Frontal cortex (tissue), 4 donors: Measurements from ENCODE around the gene HNF4A. TPM values are rescaled to one million over a fixed set of nuclear protein-coding genes. Genes with fewer than 3 reads are reported as not detected.

Experiments used
- DNase-seq, 2 donors: peaks; one replicate each; pipeline ENCODE4 v3.0.0; 2012; ENCODE audit warnings: low spot score in 2 of 2
- FAIRE-seq: peaks from 2 replicates; lab custom pipeline; 2012; peaks lifted over from hg19 to GRCh38; lab: Jason Lieb, UNC
- total RNA-seq: library from RNA; depleted of rRNA; stranded (reverse); fragments of >200 nt; gene quantifications from one replicate; pipeline ENCODE4 v1.2.3, GENCODE V29; 2014
- donor health status: control.
- donor health status: control.
- donor health status: control.

HNF4A gene
- total RNA-seq, 1 donor from 2014 or later = not detected

- no peak for FAIRE-seq
- no peak for DNase-seq
Measured at GRCh38 chr20:44418069-44418905, 62.8 kb downstream of the HNF4A start.

GRCh38 chr20:44419131-44419844 is 63.8 kb downstream of the HNF4A start:
- DNase-seq = no peak
- no peak for FAIRE-seq

DNA sequence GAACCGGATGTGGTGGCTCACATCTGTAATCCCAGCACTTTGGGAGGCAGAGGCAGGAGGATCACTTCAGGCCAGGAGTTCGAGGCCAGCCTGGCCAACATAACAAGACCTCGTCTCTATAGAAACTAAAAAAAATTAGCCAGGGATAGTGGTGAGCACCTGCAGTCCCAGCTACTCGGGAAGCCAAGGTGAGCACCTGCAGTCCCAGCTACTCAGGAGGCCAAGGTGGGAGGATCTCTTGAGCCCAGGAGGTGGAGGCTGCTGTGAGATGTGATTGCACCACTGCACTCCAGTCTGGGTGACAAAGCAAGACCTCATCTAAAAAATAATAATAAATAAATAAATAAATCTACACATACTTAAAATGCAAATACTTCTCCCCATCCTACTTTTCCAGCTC is 65.0 kb downstream of the HNF4A start:
- FAIRE-seq = no peak
- DNase-seq = no peak

DNA sequence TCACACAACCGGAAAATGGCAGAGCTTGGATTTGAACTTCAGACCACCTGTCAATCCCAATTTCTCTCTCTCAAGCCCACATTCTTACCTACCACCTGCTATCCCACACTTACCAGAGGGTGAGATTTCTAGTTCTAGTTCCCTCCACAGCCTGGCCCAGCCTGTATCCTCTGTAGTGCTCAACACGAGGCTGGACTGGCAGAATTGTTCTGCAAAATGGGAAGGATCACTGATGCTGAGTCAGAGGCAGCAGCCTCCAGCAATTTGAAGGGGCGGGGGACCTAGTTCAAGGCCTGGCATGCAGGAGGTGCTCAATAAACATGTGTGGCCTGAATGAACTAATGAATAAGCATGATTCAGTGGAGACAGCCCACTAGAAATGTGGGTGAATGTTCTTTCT is 66.6 kb downstream of the HNF4A start:
- no peak for FAIRE-seq
- no peak for DNase-seq

DNA sequence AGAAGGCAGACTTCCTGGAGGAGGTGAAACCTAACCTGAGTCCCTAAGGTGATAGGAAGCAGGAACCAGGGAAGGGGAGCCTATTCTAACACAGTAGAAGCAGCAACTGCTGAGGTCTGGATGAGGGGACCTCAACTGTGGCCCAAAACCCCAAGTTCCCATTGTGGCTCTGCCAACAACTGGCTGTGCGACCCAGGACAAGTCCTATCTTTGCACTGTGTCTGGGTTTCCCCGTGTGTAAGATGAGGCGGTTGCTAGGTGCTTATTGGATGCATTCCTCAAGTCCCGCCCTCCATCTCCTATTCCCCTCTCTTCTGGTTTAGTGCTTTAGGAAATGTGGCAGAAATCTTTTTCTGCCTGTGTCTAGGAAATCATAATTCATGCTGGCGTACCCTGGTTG is 68.0 kb downstream of the HNF4A start:
- FAIRE-seq (no peak), DNase-seq (no peak)

DNA sequence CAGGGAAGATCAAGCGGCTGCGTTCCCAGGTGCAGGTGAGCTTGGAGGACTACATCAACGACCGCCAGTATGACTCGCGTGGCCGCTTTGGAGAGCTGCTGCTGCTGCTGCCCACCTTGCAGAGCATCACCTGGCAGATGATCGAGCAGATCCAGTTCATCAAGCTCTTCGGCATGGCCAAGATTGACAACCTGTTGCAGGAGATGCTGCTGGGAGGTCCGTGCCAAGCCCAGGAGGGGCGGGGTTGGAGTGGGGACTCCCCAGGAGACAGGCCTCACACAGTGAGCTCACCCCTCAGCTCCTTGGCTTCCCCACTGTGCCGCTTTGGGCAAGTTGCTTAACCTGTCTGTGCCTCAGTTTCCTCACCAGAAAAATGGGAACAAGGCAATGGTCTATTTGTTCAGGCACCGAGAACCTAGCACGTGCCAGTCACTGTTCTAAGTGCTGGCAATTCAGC is 68.6 kb downstream of the HNF4A start:
- FAIRE-seq (no peak), DNase-seq (no peak)

- FAIRE-seq = no peak
- DNase-seq = no peak
Measured at GRCh38 chr20:44425923-44426322, 70.4 kb downstream of the HNF4A start.

DNA sequence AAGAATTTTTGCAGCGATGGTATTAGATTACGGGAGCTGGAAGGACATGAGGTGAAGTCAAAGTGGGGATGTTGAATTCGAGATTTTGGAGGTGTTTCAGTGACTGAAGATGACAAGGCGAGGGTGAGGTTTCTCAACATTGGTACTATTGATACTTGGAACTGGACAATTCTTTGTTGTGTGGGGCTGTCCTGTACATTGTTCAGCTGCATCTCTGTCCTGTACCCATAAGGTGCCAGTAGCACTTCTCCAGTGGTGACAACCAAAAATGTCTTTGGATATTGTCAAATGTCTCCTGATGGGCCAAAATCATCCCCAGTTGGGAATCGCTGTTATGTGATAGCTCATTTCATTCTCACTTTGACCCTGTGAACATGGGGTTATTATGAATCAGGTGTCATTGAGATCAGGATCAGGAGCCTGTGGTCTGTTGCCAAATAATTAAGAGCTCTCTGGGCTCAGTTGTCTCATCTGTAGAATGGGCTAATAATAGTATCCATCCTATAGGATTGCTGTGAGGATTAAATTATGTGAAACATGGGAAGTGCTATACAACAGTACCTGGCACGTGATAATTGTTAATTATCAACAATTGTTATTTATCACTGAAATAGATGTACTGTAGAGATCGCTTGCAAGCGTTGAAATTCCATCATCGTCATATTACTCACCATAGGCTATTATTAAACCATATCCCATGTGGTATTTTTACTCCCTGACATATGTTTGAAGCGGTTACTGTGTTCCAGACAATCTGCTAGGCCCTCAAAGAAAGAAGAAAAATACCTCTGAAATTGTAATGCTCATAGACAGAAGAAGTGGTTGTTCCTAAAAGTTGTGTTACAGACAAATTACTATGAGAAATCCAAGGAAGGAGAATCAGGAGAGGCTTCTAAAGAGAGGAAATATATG is 71.6 kb downstream of the HNF4A start:
- DNase-seq (no peak), FAIRE-seq (no peak)

GRCh38 chr20:44427804-44428173 is 72.3 kb downstream of the HNF4A start:
- no peak for DNase-seq
- no peak for FAIRE-seq

- no peak for FAIRE-seq
- no peak for DNase-seq
Measured at GRCh38 chr20:44428174-44429016, 72.9 kb downstream of the HNF4A start.

DNA sequence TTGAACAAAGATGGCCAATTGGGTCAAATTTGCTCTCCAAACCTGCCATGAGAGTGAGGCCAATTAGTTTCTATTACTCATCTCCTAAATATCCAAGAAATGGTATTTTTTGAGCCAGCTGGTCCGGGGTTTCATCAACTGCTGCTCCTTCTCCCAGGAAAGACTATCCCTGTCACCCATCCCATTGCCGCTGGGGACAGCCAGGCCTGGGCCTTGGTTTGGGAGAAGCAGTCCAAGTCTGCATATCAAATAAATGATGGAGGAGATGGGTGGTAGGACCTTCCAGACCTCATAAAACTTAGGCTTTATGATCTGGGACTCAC is 73.5 kb downstream of the HNF4A start:
- DNase-seq (no peak), FAIRE-seq (no peak)

DNA sequence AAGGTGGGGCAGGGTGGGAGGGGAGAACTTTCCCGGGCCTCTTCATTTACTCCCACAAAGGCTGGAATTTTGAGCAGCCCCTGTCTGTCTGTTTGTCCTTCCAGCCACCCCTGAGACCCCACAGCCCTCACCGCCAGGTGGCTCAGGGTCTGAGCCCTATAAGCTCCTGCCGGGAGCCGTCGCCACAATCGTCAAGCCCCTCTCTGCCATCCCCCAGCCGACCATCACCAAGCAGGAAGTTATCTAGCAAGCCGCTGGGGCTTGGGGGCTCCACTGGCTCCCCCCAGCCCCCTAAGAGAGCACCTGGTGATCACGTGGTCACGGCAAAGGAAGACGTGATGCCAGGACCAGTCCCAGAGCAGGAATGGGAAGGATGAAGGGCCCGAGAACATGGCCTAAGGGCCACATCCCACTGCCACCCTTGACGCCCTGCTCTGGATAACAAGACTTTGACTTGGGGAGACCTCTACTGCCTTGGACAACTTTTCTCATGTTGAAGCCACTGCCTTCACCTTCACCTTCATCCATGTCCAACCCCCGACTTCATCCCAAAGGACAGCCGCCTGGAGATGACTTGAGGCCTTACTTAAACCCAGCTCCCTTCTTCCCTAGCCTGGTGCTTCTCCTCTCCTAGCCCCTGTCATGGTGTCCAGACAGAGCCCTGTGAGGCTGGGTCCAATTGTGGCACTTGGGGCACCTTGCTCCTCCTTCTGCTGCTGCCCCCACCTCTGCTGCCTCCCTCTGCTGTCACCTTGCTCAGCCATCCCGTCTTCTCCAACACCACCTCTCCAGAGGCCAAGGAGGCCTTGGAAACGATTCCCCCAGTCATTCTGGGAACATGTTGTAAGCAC is 74.1 kb downstream of the HNF4A start:
- FAIRE-seq (no peak), DNase-seq (no peak)

DNA sequence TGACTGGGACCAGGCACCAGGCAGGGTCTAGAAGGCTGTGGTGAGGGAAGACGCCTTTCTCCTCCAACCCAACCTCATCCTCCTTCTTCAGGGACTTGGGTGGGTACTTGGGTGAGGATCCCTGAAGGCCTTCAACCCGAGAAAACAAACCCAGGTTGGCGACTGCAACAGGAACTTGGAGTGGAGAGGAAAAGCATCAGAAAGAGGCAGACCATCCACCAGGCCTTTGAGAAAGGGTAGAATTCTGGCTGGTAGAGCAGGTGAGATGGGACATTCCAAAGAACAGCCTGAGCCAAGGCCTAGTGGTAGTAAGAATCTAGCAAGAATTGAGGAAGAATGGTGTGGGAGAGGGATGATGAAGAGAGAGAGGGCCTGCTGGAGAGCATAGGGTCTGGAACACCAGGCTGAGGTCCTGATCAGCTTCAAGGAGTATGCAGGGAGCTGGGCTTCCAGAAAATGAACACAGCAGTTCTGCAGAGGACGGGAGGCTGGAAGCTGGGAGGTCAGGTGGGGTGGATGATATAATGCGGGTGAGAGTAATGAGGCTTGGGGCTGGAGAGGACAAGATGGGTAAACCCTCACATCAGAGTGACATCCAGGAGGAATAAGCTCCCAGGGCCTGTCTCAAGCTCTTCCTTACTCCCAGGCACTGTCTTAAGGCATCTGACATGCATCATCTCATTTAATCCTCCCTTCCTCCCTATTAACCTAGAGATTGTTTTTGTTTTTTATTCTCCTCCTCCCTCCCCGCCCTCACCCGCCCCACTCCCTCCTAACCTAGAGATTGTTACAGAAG is 75.0 kb downstream of the HNF4A start:
- FAIRE-seq = no peak
- no peak for DNase-seq

GRCh38 chr20:44431118-44431501 is 75.6 kb downstream of the HNF4A start:
- FAIRE-seq = no peak
- no peak for DNase-seq

- FAIRE-seq (no peak), DNase-seq (no peak)
Measured at GRCh38 chr20:44431502-44432234, 76.2 kb downstream of the HNF4A start.

DNA sequence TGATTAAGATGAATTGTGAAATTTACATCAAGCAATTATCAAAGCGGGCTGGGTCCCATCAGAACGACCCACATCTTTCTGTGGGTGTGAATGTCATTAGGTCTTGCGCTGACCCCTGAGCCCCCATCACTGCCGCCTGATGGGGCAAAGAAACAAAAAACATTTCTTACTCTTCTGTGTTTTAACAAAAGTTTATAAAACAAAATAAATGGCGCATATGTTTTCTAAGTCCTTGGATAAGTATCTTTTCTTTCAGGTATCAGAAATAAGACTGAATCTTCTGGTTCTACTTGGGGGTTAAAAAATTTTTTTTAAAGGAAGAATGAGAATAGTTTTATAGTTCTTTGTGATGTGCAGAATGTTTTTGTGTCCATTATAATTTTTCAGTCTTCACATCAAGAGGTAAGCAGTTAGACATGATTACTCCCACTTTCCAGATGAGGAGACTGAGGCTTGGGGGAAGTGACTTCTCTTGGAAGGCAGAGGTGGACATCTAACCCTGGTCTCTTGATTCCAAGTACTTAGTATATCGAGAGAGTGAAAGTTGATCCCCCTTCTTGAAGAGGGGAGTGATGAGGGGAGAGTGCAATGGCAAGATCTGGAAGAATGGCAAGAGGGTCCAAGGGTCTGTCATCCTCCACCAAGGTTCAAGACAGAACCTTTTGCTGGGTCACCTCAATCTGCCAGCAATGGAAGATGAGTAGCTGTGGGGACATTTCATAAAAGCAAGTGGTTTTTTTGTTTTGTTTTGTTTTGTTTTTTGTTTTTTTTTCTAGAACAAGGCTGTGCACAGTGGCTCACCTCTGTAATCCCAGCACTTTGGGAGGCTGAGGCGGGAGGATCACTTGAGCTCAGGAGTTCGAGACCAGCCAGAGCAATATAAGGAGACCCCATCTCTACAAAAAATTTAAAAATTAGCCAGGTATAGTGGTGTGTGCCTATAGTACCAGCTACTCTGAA is 77.4 kb downstream of the HNF4A start:
- no peak for DNase-seq

More for the DNA sequence above, 77.4 kb downstream of the HNF4A start:
- FAIRE-seq = no peak
